PC-9 (cell line): Measurements from ENCODE around the gene CAMTA1. TPM values are rescaled to one million over a fixed set of nuclear protein-coding genes. Genes with fewer than 3 reads are reported as not detected.

Experiments used
- BruUV-seq: library from RNA; stranded (reverse); fragments of 400-500 nt; replicated peaks from 2 replicates; lab custom pipeline; 2021; lab: Mats Ljungman, UMichigan
- CTCF ChIA-PET: fragments of 300-600 bp; sonication (Branson Sonifier 250); formaldehyde crosslinking; loops from one replicate; lab custom pipeline; 2022; ENCODE audit warnings: antibody characterized with exemption; lab: Charles Lee
- POLR2A ChIA-PET: fragments of 300-600 bp; sonication (Branson Sonifier 250); formaldehyde crosslinking; loops from one replicate; lab custom pipeline; 2022; ENCODE audit warnings: antibody characterized with exemption; ENCODE audit not compliant: unreplicated experiment; lab: Charles Lee
- DNase-seq, 2 experiments: peaks; one replicate each; pipeline versions ENCODE4 v3.0.0 to v3.0.0-alpha.2; 2015 to 2022; ENCODE audit warnings: mixed read lengths in 1 of 2
- H2AFZ ChIP-seq: fragments of 200-600 bp; sonication (generic); 2 replicates; pipeline ENCODE4 v1.8.1; 2017; ENCODE audit warnings: antibody characterized with exemption
- H3F3A ChIP-seq: fragments of 200-600 bp; sonication (generic); 2 replicates; pipeline ENCODE4 v1.8.1; 2017; ENCODE audit warnings: antibody characterized with exemption, mild to moderate bottlenecking, low read depth; ENCODE audit not compliant: insufficient read depth
- H3K27ac ChIP-seq: fragments of 200-600 bp; sonication (generic); 2 replicates; pipeline ENCODE4 v1.6.1; 2016; ENCODE audit warnings: mixed run types
- H3K27me3 ChIP-seq: fragments of 200-600 bp; sonication (generic); 2 replicates; pipeline ENCODE4 v1.6.1; 2016; ENCODE audit warnings: low read depth, mixed run types; ENCODE audit not compliant: insufficient read depth
- H3K36me3 ChIP-seq: fragments of 200-600 bp; sonication (generic); 2 replicates; pipeline ENCODE4 v1.6.1; 2016; ENCODE audit warnings: low read depth, mixed run types
- H3K4me1 ChIP-seq: fragments of 200-600 bp; sonication (generic); replicated peaks from 2 replicates; pipeline ENCODE4 v1.6.1; 2016; ENCODE audit warnings: mixed run types; ENCODE audit not compliant: insufficient read depth
- H3K4me2 ChIP-seq: fragments of 200-600 bp; sonication (generic); 2 replicates; pipeline ENCODE4 v1.6.1; 2017; ENCODE audit warnings: mixed run types
- H3K4me3 ChIP-seq: fragments of 200-600 bp; sonication (generic); 2 replicates; pipeline ENCODE4 v1.6.1; 2016; ENCODE audit warnings: mixed run types
- H3K79me2 ChIP-seq: fragments of 200-600 bp; sonication (generic); 2 replicates; pipeline ENCODE4 v1.6.1; 2017; ENCODE audit warnings: low read depth, mixed run types
- H3K9me2 ChIP-seq: fragments of 200-600 bp; sonication (generic); 2 replicates; pipeline ENCODE4 v1.8.1; 2017; ENCODE audit warnings: mild to moderate bottlenecking; ENCODE audit not compliant: insufficient read depth
- H3K9me3 ChIP-seq: fragments of 200-600 bp; sonication (generic); 2 replicates; pipeline ENCODE4 v1.8.1; 2016; ENCODE audit warnings: low read depth; ENCODE audit not compliant: insufficient read depth
- H4K20me1 ChIP-seq: fragments of 200-600 bp; sonication (generic); 2 replicates; pipeline ENCODE4 v1.8.1; 2017; ENCODE audit not compliant: insufficient read depth
- CTCF ChIP-seq: fragments of 200-600 bp; sonication (generic); conservative IDR thresholded peaks from 2 replicates; pipeline ENCODE4 v1.6.1; 2017; ENCODE audit warnings: mixed run types, antibody characterized with exemption, mild to moderate bottlenecking, moderate library complexity
- EZH2 ChIP-seq: fragments of 200-600 bp; sonication (generic); IDR thresholded peaks from 2 replicates; pipeline ENCODE4 v1.8.0; 2017; ENCODE audit warnings: antibody characterized with exemption, low read depth
- intact Hi-C: fragments of 100-400 bp; cut with micrococcal nuclease; formaldehyde crosslinking; loops from one replicate; pipeline ENCODE4 v1.10.0; 2022; ENCODE audit not compliant: unreplicated experiment
- total RNA-seq: library from RNA; stranded (reverse); gene quantifications from 2 replicates; pipeline ENCODE4 v1.2.3, GENCODE V29; 2021

CAMTA1 gene
- total RNA-seq, 1 experiment from 2014 or later, result 72.3 TPM

- Histone ChIP-seq H3K9me3 (no peaks in the 10 kb centered on the region), H3F3A (no peaks in the 10 kb centered on the region), H3K79me2 (no peaks in the 10 kb centered on the region), H3K4me1 (no peaks in the 10 kb centered on the region), H3K27me3 (peaks cover 16% of the 10 kb centered on the region; the same call in 1 of the 2 replicates), H3K36me3 (no peaks in the 10 kb centered on the region), H3K27ac (no peak overlapping the region), H3K4me3 (no peak overlapping the region), H3K9me2 (no peaks in the 10 kb centered on the region), H4K20me1 (no peaks in the 10 kb centered on the region), H2AFZ (no peak overlapping the region), H3K4me2 (no peak overlapping the region)
- no TSS peak for BruUV-seq
- intact Hi-C loops, result no loop called here
- DNase-seq, result no peak
- no peak for TF ChIP-seq EZH2
- POLR2A ChIA-PET, result no interaction called here
- CTCF ChIA-PET, result no interaction called here
These were observed 610.0 kb downstream of the CAMTA1 start for GRCh38 chr1:7395251-7395650.

GRCh38 chr1:7398982-7399381, 613.7 kb downstream of the CAMTA1 start:
- H3F3A ChIP-seq, result no peaks in the 10 kb centered on the region
- no peaks in the 10 kb centered on the region for H3K9me2 ChIP-seq
- no peak overlapping the region for H3K4me3 ChIP-seq
- CTCF ChIA-PET, result no interaction called here
- no peak overlapping the region for H3K4me2 ChIP-seq
- intact Hi-C loops, result no loop called here
- no peaks in the 10 kb centered on the region for H4K20me1 ChIP-seq
- BruUV-seq, result no TSS peak
- H3K36me3 ChIP-seq, result no peaks in the 10 kb centered on the region
- POLR2A ChIA-PET, result no interaction called here
- H3K79me2 ChIP-seq, result no peaks in the 10 kb centered on the region
- TF ChIP-seq EZH2, result no peak
- no peak for TF ChIP-seq CTCF
- H2AFZ ChIP-seq, result no peak overlapping the region
- H3K4me1 ChIP-seq, result no peaks in the 10 kb centered on the region
- DNase-seq, result no peak
- H3K27ac ChIP-seq, result no peak overlapping the region
- H3K27me3 ChIP-seq, result no peaks in the 10 kb centered on the region
- H3K9me3 ChIP-seq, result no peaks in the 10 kb centered on the region

- TF ChIP-seq CTCF, result no peak
- no peak for TF ChIP-seq EZH2
- Histone ChIP-seq H3K36me3 (no peaks in the 10 kb centered on the region), H2AFZ (no peak overlapping the region), H3K4me3 (no peak overlapping the region), H3K79me2 (no peaks in the 10 kb centered on the region), H3K4me2 (no peak overlapping the region), H3K27me3 (no peaks in the 10 kb centered on the region), H3F3A (no peaks in the 10 kb centered on the region), H3K9me2 (no peaks in the 10 kb centered on the region), H4K20me1 (no peaks in the 10 kb centered on the region), H3K27ac (no peak overlapping the region), H3K9me3 (no peaks in the 10 kb centered on the region), H3K4me1 (no peaks in the 10 kb centered on the region)
- BruUV-seq, result no TSS peak
- POLR2A ChIA-PET, result interaction anchor here (0.6 kb wide), 1 partner anchor 150 kb away, joined by 3 read pairs; no protein-coding TSS in a partner anchor
- CTCF ChIA-PET, result no interaction called here
- intact Hi-C loops, result no loop called here
- DNase-seq, result no peak
These were observed 614.4 kb downstream of the CAMTA1 start for GRCh38 chr1:7399514-7400125.

- Histone ChIP-seq H4K20me1 (no peaks in the 10 kb centered on the region), H3K9me3 (no peaks in the 10 kb centered on the region), H3K4me2 (no peak overlapping the region), H3K9me2 (no peaks in the 10 kb centered on the region), H3K27ac (no peak overlapping the region), H3K79me2 (no peaks in the 10 kb centered on the region), H3K4me1 (no peaks in the 10 kb centered on the region), H3K36me3 (no peaks in the 10 kb centered on the region), H3K4me3 (no peak overlapping the region), H3K27me3 (no peaks in the 10 kb centered on the region), H2AFZ (no peak overlapping the region), H3F3A (no peaks in the 10 kb centered on the region)
- BruUV-seq, result no TSS peak
- DNase-seq, result no peak
- POLR2A ChIA-PET, result no interaction called here
- TF ChIP-seq CTCF (no peak), EZH2 (no peak)
- CTCF ChIA-PET, result no interaction called here
- intact Hi-C loops, result no loop called here
These were observed 615.3 kb downstream of the CAMTA1 start for GRCh38 chr1:7400566-7400965.
